Adrenal gland (tissue), 12 donors: ENCODE measurements around the gene SOX8. TPM values are rescaled to one million over a fixed set of nuclear protein-coding genes. Genes with fewer than 3 reads are reported as not detected.

Experiments
- DNase-seq, 7 donors: peaks; one replicate each; pipeline ENCODE4 v3.0.0-alpha.2; 2019 to 2020
- H3K27ac ChIP-seq, 5 donors: fragments of 200-600 bp; sonication (generic) in 4 of 5; 1 replicate in 3 of 5; 2 replicates in 2 of 5; pipeline versions ENCODE4 v1.5.1 to v1.8.0; 2016 to 2020; ENCODE audit warnings: mild to moderate bottlenecking in 1 of 5
- H3K27me3 ChIP-seq: fragments of 200-600 bp; 2 replicates; pipeline ENCODE4 v1.8.0; 2021
- H3K36me3 ChIP-seq, 2 donors: fragments of 200-600 bp; replicated peaks in 1 of 2; 1 replicate in 1 of 2; 2 replicates in 1 of 2; pipeline versions ENCODE4 v1.5.1 to v1.8.0; 2018 to 2022
- H3K4me1 ChIP-seq, 2 donors: fragments of 200-600 bp; replicated peaks in 1 of 2; 1 replicate in 1 of 2; 2 replicates in 1 of 2; pipeline versions ENCODE4 v1.5.1 to v1.8.0; 2018 to 2021
- H3K4me3 ChIP-seq, 4 donors: fragments of 200-600 bp; sonication (generic) in 3 of 4; one replicate each; pipeline ENCODE4 v1.5.1; 2016 to 2018
- H3K9me3 ChIP-seq, 3 donors: fragments of 200-600 bp; sonication (generic) in 1 of 3; replicated peaks in 1 of 3; 1 replicate in 2 of 3; 2 replicates in 1 of 3; pipeline versions ENCODE4 v1.5.1 to v1.8.0; 2016 to 2021
- POLR2A ChIP-seq, 2 donors: fragments of 450-650 bp; IDR thresholded peaks; one replicate each; pipeline ENCODE4 v1.6.1; 2017; ENCODE audit warnings: antibody characterized with exemption in 2 of 2, mild to moderate bottlenecking in 2 of 2, moderate library complexity in 1 of 2
- WGBS, 4 donors: extraction: QIAGEN DNeasy Blood & Tissue Kit in 2 of 4; methylation state at CpG; one replicate each; pipeline versions ENCODE4 v1.1.5 to v1.1.7; 2013 to 2017; 5-methylcytosine and 5-hydroxymethylcytosine counted together
- intact Hi-C, 2 donors: fragments of 100-400 bp; cut with DNase I; formaldehyde crosslinking; loops; one replicate each; pipeline versions ENCODE4 v1.14.1 to v1.15.0; 2022 to 2023
- polyA plus RNA-seq, 3 donors: library from polyadenylated mRNA; stranded (reverse); fragments of 200-250 nt in 2 of 3; fragments of 350-450 nt in 1 of 3; fragmentation: Illumina TruSeq in 1 of 3; extraction: RNeasy Lipid Tissue Mini Kit (QIAGEN cat#74804) in 1 of 3; gene quantifications; one replicate each; pipeline ENCODE4 v1.2.3, GENCODE V29; 2013 to 2014
- total RNA-seq, 9 donors: library from RNA; depleted of rRNA in 4 of 9; stranded (reverse); fragments of >200 nt in 4 of 9; fragments of 120-200 nt in 1 of 9; fragmentation: NEBNext Ultra II Directional in 1 of 9; extraction: Animal tissue kit (Norgen Biotek cat#: 25700) in 1 of 9; gene quantifications; one replicate each; pipeline versions ENCODE4 v1.1.0 to v1.2.4, GENCODE V29; 2013 to 2023
- TF ChIP-seq, protein P1 (sequence below), 6 experiments: fragments of 450-650 bp in 4 of 6; fragments of 200-600 bp in 2 of 6; sonication (generic) in 1 of 6; IDR thresholded peaks; 1 replicate in 5 of 6; 2 replicates in 1 of 6; pipeline versions ENCODE4 v1.5.1 to v1.8.0; 2016 to 2021; ENCODE audit warnings: antibody characterized with exemption in 6 of 6, mild to moderate bottlenecking in 2 of 6, moderate library complexity in 1 of 6
- donor health status: healthy with polysubstance abuse.
- donor health status: Bipolar disorder and iron deficiency.
- donor health status: DM: yes; HTN: yes; CAD: no.
- donor health status: DM: no; HTN: no; CAD: no.
- donor health status: DM: no; HTN: no; CAD: no.
- donor health status: DM: yes; HTN: yes; CAD: no.

Gene SOX8
- total and polyA plus RNA-seq, 12 donors, result 0.04 to 2.1 (median 0.69) TPM

- no peak for DNase-seq
- WGBS, 4 donors, result 78 to 91% (median 82%) methylated on average over 7 to 35 of the region's 35 CpGs
- no peaks in the 10 kb centered on the region for H3K9me3 ChIP-seq
- H3K4me3 ChIP-seq, result no peak overlapping the region
- intact Hi-C loops, result no loop called here
- TF ChIP-seq, protein P1, sequence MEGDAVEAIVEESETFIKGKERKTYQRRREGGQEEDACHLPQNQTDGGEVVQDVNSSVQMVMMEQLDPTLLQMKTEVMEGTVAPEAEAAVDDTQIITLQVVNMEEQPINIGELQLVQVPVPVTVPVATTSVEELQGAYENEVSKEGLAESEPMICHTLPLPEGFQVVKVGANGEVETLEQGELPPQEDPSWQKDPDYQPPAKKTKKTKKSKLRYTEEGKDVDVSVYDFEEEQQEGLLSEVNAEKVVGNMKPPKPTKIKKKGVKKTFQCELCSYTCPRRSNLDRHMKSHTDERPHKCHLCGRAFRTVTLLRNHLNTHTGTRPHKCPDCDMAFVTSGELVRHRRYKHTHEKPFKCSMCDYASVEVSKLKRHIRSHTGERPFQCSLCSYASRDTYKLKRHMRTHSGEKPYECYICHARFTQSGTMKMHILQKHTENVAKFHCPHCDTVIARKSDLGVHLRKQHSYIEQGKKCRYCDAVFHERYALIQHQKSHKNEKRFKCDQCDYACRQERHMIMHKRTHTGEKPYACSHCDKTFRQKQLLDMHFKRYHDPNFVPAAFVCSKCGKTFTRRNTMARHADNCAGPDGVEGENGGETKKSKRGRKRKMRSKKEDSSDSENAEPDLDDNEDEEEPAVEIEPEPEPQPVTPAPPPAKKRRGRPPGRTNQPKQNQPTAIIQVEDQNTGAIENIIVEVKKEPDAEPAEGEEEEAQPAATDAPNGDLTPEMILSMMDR (IDR thresholded peaks at IDR 0.05), result no peak
- no peak for TF ChIP-seq POLR2A (IDR thresholded peaks at IDR 0.05)
- H3K27ac ChIP-seq, result no peak overlapping the region
- H3K4me1 ChIP-seq, result no peaks in the 10 kb centered on the region
- H3K36me3 ChIP-seq, result no peaks in the 10 kb centered on the region
- H3K27me3 ChIP-seq, result no peaks in the 10 kb centered on the region
Measured at GRCh38 chr16:988471-989353, 7.1 kb downstream of the SOX8 start.

DNA sequence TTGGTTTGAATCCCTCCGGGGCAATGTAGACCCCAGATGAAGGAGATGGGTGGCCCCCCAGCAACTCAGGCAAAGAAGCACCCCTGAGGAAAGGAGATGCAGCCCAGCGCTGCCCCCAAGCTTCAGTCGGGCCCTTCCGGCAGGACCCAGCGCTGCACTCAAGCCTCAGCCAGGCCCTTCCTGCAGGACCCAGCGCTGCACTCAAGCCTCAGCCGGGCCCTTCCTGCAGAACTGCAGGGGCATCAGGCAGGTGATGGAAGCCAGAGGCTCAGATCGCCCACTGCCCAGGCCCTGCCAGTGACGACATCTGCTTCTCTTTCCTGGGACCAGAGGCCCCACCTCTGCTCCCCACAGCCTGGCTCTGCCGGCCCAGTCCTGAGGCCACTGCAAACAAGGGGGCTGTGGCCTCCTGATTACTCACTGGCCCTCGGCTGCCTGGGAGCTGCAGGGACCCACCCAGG lies 7.8 kb downstream of the SOX8 start:
- intact Hi-C loops, result no loop called here
- TF ChIP-seq, protein P1 (IDR thresholded peaks at IDR 0.05), result no peak
- TF ChIP-seq POLR2A (IDR thresholded peaks at IDR 0.05), result no peak
- H3K36me3 ChIP-seq, result no peaks in the 10 kb centered on the region
- H3K9me3 ChIP-seq, result no peaks in the 10 kb centered on the region
- no peaks in the 10 kb centered on the region for H3K27me3 ChIP-seq
- no peak overlapping the region for H3K27ac ChIP-seq
- DNase-seq, result no peak
- H3K4me3 ChIP-seq, result no peak overlapping the region
- no peaks in the 10 kb centered on the region for H3K4me1 ChIP-seq
- WGBS, 4 donors, result 70 to 93% (median 90%) methylated on average over 3 to 11 of the region's 11 CpGs

- H3K4me1 ChIP-seq, result no peaks in the 10 kb centered on the region
- WGBS, 4 donors, result 85 to 92% (median 88%) methylated on average over 23 to 41 of the region's 41 CpGs
Measured at GRCh38 chr16:990516-991291, 9.1 kb downstream of the SOX8 start.

More at GRCh38 chr16:990516-991291, 9.1 kb downstream of the SOX8 start:
- H3K9me3 ChIP-seq, result peaks cover 0 to 10% (median 0%) of the 10 kb centered on the region in 3 donors
- no peak overlapping the region for H3K4me3 ChIP-seq
- no peak for DNase-seq
- TF ChIP-seq POLR2A (IDR thresholded peaks at IDR 0.05), result no peak
- TF ChIP-seq, protein P1 (IDR thresholded peaks at IDR 0.05), result no peak
- H3K27me3 ChIP-seq, result no peaks in the 10 kb centered on the region
- no peak overlapping the region for H3K27ac ChIP-seq
- intact Hi-C loops, result no loop called here
- H3K36me3 ChIP-seq, result no peaks in the 10 kb centered on the region
